KG1 (cell line): ENCODE measurements around the gene RPS27.
"Not testable (repeated sequence)": the region's sequence is repeated elsewhere in the genome, so short reads cannot be mapped to it uniquely, and the experiment has no call there.

Experiments used
- DNase-seq: peaks from one replicate; lab custom pipeline; 2025; lab: John Stamatoyannopoulos, UW

RPS27 gene

DNA sequence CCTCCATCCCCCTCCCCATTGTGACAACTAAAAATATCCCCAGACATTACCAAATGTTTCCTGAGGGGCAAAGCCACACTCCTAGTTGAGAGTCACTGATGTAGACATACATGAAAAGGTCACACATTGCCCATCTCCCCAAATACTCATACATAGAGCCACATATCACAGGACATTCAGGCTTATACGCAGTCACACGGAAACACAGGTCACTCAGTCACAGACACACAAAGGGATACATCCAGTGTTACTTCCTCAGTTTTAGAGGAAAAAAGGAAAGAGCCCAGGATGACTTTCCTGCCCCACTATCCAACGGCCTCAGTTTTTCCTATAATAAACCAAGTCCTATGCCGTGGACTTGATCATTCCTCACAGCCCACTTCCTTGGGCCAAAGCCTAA is 29.1 kb upstream of the RPS27 start:
- DNase-seq = no peak

DNA sequence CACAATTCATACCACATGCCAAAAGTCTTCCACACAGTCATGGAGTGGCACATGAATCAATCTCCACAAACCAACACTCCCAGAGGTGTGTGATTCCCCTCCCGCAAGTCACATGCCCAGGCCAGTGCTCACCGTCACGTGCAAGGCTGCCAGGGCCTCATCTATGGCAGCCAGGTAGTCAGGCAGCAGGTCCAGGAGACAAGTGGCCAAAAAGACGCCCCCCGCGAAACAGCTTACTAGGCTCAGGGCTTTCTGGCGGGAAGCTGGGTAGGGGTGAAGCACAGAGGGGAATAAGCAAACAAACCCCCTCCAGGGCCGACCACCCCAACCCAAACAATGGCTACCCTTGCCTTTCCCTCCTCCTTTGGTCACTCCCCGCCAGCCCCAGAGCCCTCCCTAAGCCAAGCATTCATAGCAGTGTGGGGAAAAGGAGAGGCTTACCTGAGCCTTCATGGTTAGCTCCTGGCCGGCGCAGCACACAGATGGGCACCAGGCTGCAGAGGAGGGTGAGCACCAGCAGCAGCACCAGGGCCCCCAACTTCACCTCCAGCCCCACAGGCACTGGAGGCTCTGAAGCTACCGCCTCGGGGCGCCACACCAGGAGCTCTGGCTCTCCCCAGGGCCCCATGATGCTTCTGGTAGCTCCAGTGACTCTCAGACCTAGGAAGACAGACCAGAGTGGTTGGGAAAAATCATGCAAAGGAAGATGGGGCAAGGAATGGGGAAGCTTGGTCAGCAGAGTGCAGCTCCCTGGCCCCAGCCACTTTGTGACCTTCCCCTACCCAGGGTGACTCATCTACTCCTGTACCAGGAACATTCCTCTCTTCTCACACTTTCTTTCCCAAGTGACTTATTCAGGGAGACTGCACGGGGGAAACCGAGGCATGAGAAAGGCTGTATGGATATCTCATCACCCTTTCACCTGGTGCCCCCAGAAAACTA is 28.2 kb upstream of the RPS27 start:
- DNase-seq = no peak

- DNase-seq = peak; percentile 90
Observed at GRCh38 chr1:153963030-153963849, 27.3 kb upstream of the RPS27 start, which contains the start of gene SLC39A1. TSS of gene SLC39A1 (minus strand) at chr1:153963537. CDS start at chr1:153962715, 822 bp downstream.

GRCh38 chr1:153963850-153964331 is 26.7 kb upstream of the RPS27 start:
- no peak for DNase-seq

DNA sequence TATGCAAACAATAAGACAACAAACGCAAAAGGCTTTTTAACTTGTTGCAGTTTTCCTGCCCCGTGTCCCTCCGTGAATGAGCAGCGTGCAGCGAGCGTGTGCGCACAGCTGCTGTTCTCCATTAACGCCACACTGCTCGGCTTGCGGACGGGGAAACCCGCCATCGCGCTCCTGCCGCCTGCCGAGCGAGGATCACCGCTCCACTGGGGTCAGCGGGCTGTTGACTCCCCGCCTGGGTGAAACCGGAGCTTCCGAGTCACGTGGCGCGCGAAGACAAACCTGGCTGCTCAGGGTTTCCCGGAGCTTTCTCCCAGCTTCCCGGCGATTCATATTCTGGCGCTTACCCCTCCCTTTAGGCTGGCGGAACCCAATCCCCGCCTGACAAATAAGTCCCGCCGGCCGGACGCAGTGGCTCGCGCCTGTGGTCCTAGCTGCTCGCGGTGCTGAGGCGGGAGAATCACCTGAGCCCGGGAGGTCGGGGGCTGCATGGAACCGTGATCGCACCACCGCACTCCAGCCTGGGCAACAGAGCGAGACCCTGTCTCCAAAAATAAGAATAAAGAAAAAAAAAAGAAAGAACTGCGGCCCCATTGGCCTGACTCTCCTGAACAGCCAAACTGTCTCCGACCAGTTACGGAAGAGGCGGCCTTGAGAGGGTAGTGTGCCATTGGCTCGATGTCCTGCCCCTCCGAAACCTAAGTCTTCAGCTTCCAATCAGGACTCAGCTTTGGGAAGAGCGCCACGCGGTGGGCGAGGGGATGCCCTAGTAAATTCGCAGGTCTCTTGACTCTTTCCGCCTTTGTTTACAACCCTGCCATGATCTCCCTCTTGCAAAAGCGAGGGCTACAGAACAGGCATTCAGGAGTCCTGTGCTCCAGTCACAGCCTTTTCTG is 23.2 kb upstream of the RPS27 start, which contains the start of gene CREB3L4:
TSS of gene CREB3L4 (plus strand) at position 796 of the 893 bp plus-strand sequence. CDS start 624 bp downstream, outside the sequence.
- DNase-seq = peak; percentile 92

GRCh38 chr1:153968000-153968363 is 22.6 kb upstream of the RPS27 start:
- DNase-seq = no peak

DNA sequence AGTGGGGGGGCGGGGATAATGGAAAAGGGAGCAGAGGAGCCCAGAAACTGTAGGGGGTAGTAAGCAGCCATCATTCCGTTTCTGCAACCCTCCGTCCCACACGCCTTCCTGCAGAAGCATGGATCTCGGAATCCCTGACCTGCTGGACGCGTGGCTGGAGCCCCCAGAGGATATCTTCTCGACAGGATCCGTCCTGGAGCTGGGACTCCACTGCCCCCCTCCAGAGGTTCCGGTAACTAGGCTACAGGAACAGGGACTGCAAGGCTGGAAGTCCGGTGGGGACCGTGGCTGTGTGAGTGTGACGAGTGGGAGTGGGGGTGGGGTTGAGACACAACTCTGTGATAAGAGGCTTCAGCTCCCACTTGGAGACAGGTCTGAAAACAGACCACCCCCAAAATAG is 22.2 kb upstream of the RPS27 start:
- DNase-seq = no peak

DNA sequence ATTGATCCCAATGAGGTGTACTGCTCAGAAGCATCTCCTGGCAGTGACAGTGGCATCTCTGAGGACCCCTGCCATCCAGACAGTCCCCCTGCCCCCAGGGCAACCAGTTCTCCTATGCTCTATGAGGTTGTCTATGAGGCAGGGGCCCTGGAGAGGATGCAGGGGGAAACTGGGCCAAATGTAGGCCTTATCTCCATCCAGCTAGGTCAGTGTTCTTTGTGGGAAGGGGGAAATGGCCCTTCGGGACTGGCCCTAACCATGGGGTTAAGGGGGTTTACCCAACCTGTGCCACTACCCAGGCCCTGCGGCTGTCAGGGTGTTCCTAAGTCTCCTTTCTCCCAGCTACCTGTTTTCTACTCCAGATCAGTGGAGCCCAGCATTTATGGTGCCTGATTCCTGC is 21.6 kb upstream of the RPS27 start:
- no peak for DNase-seq

DNA sequence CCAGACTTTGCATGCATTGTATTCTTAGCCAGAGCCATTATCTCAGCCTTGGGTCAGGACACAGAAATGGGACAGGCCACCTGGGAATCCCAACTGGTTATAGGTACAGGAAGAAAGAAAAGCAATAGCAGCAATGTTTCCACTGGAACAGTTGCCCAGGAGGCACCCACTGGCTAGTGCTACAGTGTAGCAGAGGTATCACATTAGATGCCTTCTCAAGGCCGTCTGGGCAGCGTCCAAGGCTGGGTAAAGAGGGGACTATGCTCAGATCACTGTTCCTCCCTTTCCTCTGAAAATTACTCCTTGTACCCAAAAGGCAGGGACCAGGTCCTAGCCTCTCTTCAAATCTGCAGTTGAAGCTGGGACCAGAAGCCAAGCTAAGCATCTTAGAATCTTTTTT is 20.2 kb upstream of the RPS27 start:
- DNase-seq = no peak

DNA sequence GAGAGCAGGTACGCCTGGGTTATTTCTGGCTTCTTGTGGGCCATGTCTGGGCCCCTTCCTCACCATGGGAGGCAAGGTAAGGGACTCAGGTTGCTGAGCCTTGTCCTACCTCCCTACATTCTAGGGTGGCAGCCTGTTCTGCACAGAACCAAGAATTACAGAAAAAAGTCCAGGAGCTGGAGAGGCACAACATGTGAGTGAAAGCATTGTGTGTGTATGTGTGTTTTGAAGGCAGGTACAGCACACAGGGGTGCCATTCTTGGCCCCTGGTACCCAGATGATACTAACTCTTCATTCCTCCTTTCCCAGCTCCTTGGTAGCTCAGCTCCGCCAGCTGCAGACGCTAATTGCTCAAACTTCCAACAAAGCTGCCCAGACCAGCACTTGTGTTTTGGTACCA is 17.5 kb upstream of the RPS27 start:
- DNase-seq = no peak

DNA sequence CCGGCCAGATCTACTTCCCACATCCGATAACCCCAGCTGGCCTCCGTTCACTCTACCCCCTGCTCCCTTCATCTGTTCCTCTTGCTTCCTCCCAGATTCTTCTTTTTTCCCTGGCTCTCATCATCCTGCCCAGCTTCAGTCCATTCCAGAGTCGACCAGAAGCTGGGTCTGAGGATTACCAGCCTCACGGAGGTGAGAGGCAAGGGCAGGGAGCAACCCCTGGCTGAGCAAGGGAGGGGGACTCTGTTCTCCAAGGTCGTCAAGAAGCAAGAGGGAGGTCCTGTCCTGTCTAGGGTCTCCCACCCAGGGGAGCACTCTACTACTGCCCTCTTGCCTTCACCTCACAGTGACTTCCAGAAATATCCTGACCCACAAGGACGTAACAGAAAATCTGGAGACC is 17.0 kb upstream of the RPS27 start:
- DNase-seq = no peak

GRCh38 chr1:153976819-153977249 is 13.7 kb upstream of the RPS27 start:
- DNase-seq = no peak

DNA sequence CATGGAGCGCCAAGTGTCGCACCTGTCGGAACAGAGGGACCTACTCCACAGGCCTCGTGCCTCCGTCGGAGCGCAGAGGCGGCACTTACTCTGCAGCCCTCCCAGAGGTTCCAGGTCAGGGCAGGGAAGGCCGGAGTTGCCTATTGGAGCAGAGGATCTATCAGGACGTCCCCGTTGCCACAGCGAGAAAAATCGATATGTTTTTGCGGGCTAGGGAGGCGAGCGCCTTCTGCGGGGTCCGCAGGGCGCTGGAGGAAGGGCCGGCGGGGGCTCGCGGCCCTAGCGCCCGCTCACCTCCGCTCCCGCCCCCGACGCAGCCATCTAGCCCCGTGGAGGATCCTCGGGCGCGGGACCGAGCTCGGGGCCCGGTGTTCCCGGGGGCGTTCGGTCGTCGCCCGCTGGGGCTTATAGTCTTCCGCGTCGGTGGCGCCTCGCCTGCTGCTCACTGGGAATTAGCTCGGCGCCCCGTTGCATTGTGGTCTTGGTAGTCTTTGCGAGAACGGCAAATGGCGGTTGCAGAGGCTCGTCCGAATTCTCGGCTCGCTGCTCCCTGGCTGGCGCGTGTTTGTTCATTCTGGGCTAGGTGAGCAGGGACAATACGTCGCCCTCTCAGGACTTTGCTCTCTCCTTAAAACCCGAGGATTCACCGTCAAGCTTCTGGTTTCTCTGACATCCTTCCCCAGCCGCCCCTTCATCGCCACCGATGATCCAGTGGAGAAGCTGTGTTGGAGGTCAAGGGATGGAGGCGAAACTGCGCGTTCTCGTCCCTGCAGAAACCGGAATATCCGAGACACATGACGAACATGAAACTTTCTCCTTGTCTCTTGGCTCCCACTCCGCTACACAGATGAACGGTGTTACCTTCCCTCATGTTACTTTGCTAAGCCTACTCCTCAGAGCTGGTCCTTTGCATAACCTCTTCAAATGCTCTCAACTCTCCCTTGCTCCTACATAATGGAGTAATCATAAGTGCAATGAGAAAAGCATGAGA is 13.0 kb upstream of the RPS27 start, which contains the start of gene JTB:
TSS of gene JTB (minus strand) at position 425 of the 991 bp plus-strand sequence. CDS start at position 3, 422 bp downstream.
- DNase-seq = peak; percentile 90

DNA sequence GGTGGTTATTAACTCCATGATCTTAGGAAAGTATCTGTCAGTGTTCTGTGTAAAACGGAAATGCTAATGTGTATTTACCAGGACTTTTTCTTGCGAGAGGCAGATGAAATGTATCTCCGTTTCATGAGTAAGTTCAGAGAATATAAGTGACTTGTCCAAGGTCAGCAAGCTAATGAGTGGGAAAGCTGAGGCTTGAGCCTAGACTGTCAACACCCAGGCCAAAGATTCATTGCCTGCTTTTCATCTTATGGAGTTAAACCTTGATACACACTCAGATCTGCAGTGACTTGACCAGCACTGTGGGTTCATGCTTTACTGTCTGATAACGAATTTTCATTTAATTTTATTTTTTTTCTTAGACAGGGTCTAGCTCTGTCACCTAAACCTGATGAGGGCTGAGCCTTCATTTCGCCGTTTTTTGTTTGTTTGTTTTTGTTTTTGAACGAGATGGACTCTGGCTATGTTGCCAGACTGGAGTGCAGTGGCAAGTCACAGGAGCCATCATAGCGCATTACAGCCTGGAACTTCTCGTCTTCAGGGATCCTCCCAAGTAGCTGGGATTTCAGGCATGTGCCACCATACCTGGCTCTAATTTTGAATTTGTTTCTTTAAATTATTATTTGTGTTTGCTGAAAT is 12.2 kb upstream of the RPS27 start:
- no peak for DNase-seq

DNA sequence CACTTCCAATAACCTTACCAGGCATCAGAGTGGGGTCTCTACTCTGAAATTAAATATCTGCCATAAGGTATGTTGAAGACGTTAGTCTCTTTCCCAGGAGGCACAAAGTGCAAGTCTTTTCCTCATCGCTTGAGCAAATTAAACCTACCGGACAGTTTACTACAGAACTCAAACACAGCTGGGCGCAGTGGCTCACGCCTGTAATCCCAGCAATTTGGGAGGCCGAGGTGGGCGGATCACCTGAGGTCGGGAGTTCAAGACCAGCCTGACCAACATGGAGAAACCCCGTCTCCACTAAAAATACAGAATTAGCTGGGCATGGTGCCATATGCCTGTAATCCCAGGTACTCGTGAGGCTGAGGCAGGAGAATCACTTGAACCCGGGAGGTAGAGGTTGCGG is 11.5 kb upstream of the RPS27 start:
- not testable (repeated sequence) for DNase-seq

DNA sequence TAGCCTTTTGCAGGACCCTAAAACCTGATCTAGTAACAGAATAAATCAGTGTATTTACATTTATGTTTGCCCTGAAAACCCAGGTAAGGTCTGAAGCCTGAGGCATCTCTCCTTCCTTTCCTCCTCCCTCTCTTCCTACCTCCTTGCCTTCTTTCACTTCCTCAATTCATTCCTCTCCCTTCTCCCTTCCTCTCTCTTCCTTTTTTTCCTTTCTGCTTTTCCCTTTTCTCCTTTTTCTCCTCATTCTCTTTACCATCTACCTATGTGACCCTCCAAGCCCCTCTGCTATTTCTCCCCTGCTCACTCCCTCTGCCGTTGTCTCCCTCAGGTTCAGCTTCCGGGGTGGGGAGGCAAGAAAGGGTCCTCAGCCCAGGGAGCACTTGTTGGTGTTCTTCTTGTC is 8.8 kb upstream of the RPS27 start:
- DNase-seq = not testable (repeated sequence)

- DNase-seq = no peak
Observed at GRCh38 chr1:153984123-153984894, 6.3 kb upstream of the RPS27 start.

GRCh38 chr1:153985341-153985912 is 5.1 kb upstream of the RPS27 start:
- no peak for DNase-seq
